Measurements from ENCODE around the gene CDR2L.

- TF ChIP-seq CTCF (IDR thresholded peaks at IDR 0.05; ENCODE audit: low read length) (no peak), EZH2 (IDR thresholded peaks at IDR 0.05; ENCODE audit: borderline replicate concordance, low read length) (no peak)
Observed at GRCh38 chr17:74943808-74944522, 43.5 kb upstream of the CDR2L start.

Data from OCI-LY1 (cell line).